Skeletal muscle tissue (tissue), 4 donors: Measurements from ENCODE around the gene RAB3A. TPM values are rescaled to one million over a fixed set of nuclear protein-coding genes. Genes with fewer than 3 reads are reported as not detected.
"Not testable (repeated sequence)": the region's sequence is repeated elsewhere in the genome, so short reads cannot be mapped to it uniquely, and the experiment has no call there.

Experiments used
- H3K27ac ChIP-seq: one replicate; pipeline ENCODE4 v1.7.0; 2013; ENCODE audit warnings: mild to moderate bottlenecking, low read depth, low read length, inconsistent platforms
- H3K27me3 ChIP-seq, 3 donors: one replicate each; pipeline ENCODE4 v1.7.0; 2013; ENCODE audit warnings: low read length in 3 of 3; ENCODE audit not compliant: control insufficient read depth in 3 of 3, insufficient read depth in 3 of 3
- H3K36me3 ChIP-seq, 3 donors: one replicate each; pipeline ENCODE4 v1.7.0; 2013; ENCODE audit warnings: low read length in 3 of 3; ENCODE audit not compliant: control insufficient read depth in 3 of 3, insufficient read depth in 3 of 3
- H3K4me1 ChIP-seq, 3 donors: one replicate each; pipeline ENCODE4 v1.7.0; 2013; ENCODE audit warnings: low read length in 3 of 3, mild to moderate bottlenecking in 3 of 3; ENCODE audit not compliant: control insufficient read depth in 3 of 3, insufficient read depth in 3 of 3
- H3K4me3 ChIP-seq, 3 donors: one replicate each; pipeline ENCODE4 v1.7.0; 2013; ENCODE audit warnings: low read length in 3 of 3
- H3K9ac ChIP-seq, 3 donors: one replicate each; pipeline ENCODE4 v1.7.0; 2013; ENCODE audit warnings: low read length in 3 of 3, mild to moderate bottlenecking in 3 of 3, moderate library complexity in 2 of 3, low read depth in 1 of 3
- H3K9me3 ChIP-seq, 3 donors: one replicate each; pipeline ENCODE4 v1.7.0; 2013; ENCODE audit warnings: low read length in 3 of 3; ENCODE audit not compliant: control insufficient read depth in 3 of 3
- total RNA-seq: library from RNA; depleted of rRNA; stranded (reverse); fragments of >200 nt; gene quantifications from one replicate; pipeline ENCODE4 v1.2.3, GENCODE V29; 2014
- donor health status: Osteomylitis.

Gene RAB3A
- total RNA-seq, 1 donor from 2014 or later = 0.52 TPM

DNA sequence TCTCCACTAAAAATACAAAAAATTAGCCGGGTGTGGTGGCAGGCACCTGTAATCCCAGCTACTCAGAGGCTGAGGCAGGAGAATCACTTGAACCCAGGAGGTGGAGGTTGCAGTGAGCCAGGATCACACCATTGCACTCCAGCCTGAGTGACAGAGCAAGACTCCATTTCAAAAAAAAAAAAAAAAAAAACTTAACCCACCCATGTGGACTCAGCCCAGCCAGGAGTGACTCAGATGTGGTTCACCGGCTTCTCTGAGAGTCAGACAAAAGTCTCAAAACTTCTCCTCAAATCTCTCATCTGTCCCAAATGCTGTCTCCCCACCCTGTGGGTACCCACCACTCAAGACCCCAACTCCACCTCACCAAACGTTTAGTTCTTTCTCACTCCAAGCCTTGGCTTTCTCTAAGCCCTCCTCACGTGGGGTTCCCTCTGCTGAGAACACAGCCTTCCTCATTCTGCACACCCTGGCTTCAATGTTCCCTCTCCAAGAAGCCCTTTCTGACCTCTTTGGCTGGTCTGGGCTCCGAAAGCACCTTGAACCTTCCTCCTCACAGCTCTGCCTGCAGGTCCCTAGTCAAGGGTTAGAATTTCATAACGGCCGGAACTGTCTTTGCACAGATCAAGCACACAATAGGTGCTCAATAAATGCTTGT, 11.1 kb upstream of the RAB3A start:
- no peaks in the 10 kb centered on the region for H3K36me3 ChIP-seq
- H3K9ac ChIP-seq = no peak overlapping the region
- no peaks in the 10 kb centered on the region for H3K27me3 ChIP-seq
- H3K27ac ChIP-seq = no peak overlapping the region
- H3K4me3 ChIP-seq = no peak overlapping the region
- H3K4me1 ChIP-seq = no peaks in the 10 kb centered on the region
- H3K9me3 ChIP-seq = no peaks in the 10 kb centered on the region

- H3K9me3 ChIP-seq = no peaks in the 10 kb centered on the region
- H3K4me3 ChIP-seq = no peak overlapping the region
Observed at GRCh38 chr19:18211683-18212082, 7.8 kb upstream of the RAB3A start.

GRCh38 chr19:18209912-18210311, 6.1 kb upstream of the RAB3A start:
- not testable (repeated sequence) for H3K9ac ChIP-seq, H3K27ac ChIP-seq, H3K36me3 ChIP-seq, H3K4me3 ChIP-seq, H3K27me3 ChIP-seq, H3K9me3 ChIP-seq, H3K4me1 ChIP-seq

More at GRCh38 chr19:18211683-18212082, 7.8 kb upstream of the RAB3A start:
- H3K27ac ChIP-seq = no peak overlapping the region
- H3K9ac ChIP-seq = no peak overlapping the region
- no peaks in the 10 kb centered on the region for H3K4me1 ChIP-seq
- H3K36me3 ChIP-seq = no peaks in the 10 kb centered on the region
- no peaks in the 10 kb centered on the region for H3K27me3 ChIP-seq

GRCh38 chr19:18208098-18208951, 4.5 kb upstream of the RAB3A start:
- H3K27me3 ChIP-seq = no peaks in the 10 kb centered on the region
- peaks cover 5 to 12% (median 9%) of the 10 kb centered on the region in 3 donors for H3K4me1 ChIP-seq
- H3K9me3 ChIP-seq = no peaks in the 10 kb centered on the region
- no peak overlapping the region for H3K9ac ChIP-seq
- H3K27ac ChIP-seq = no peak overlapping the region
- H3K36me3 ChIP-seq = no peaks in the 10 kb centered on the region
- H3K4me3 ChIP-seq = no peak overlapping the region

- H3K4me3 ChIP-seq = peak overlapping the region in 1 of 3 donors; percentile 76
- H3K9me3 ChIP-seq = no peaks in the 10 kb centered on the region
- peaks cover 16 to 19% (median 16%) of the 10 kb centered on the region in 3 donors for H3K4me1 ChIP-seq
- peak overlapping the region; percentile 100 for H3K27ac ChIP-seq
- H3K27me3 ChIP-seq = no peaks in the 10 kb centered on the region
- H3K36me3 ChIP-seq = peaks cover 0 to 5% (median 4%) of the 10 kb centered on the region in 3 donors
- H3K9ac ChIP-seq = peak overlapping the region in 1 of 3 donors; percentile 98
Observed at GRCh38 chr19:18206018-18206417, 2.2 kb upstream of the RAB3A start.

DNA sequence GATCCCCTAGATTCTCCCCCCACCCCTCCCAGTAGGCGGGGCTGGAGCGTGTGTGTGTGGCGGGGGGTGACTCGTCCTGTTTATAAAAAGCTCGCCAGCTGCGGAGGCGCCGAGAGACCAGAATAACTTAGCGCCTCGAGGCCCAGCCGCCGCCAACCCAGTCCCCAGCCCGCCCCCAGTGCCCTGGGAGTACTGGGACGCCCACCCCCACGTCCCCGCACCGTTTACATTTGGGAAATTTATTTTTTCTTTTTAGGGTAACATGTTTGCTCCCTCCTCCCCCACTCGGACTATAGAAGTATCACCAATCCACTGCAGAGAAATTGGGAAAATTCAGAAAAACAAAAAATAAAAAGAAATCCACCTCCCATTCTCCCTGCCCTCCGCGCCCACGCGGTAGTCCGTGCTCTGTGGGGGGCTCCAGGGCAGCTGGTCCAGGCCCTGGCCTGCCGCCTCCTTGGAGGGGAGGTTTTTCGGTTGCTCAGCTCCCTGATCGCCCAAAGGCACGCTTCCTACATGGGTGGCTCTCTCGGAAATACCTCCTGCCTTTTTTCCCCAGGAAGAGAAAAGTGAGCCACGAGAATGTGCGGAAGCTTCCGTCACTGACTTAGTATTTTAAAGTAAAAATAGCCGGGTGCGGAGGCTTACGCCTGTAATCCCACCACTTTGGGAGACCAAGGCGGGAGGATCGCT, 1.5 kb upstream of the RAB3A start:
- H3K27ac ChIP-seq = peak overlapping the region; percentile 100
- H3K9me3 ChIP-seq = no peaks in the 10 kb centered on the region
- no peaks in the 10 kb centered on the region for H3K27me3 ChIP-seq
- H3K4me1 ChIP-seq = peaks cover 16 to 19% (median 16%) of the 10 kb centered on the region in 3 donors
- H3K36me3 ChIP-seq = peaks cover under 1 to 8% (median 6%) of the 10 kb centered on the region in 3 donors
- peak overlapping the region; percentile 76 to 87 (median 85) for H3K4me3 ChIP-seq
- peak overlapping the region; percentile 93 to 98 (median 98) for H3K9ac ChIP-seq

GRCh38 chr19:18204394-18205199, 755 bp upstream of the RAB3A start:
- Histone ChIP-seq H3K36me3 (peaks cover 4 to 12% (median 11%) of the 10 kb centered on the region in 3 donors), H3K4me1 (peaks cover 16 to 19% (median 16%) of the 10 kb centered on the region in 3 donors), H3K9me3 (no peaks in the 10 kb centered on the region), H3K27ac (peak overlapping the region; percentile 100), H3K4me3 (peak overlapping the region; percentile 76 to 87 (median 85)), H3K9ac (peak overlapping the region; percentile 93 to 98 (median 98)), H3K27me3 (no peaks in the 10 kb centered on the region)

DNA sequence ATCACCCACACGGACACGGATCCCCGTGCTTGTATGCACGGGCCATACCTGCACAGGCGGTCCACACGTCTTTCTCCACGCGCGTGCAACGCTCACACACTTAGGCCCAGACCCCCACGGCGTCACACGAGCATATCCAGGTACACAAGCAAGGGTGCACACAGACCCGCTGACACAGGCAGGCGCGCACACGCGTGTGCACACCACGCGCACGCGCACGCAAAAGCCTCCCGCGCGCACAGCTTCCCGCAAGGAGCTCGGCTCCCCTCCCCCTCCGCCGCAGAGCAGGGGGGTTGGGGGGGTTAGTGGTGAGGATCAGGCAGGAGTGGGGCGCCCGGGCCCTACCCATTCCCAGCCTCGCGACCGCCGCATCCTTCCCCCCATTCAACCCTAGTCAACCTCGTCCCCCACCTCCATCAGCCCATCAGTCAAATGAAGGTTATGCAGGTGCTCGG, 407 bp downstream of the RAB3A start:
- no peak overlapping the region for H3K27ac ChIP-seq
- H3K27me3 ChIP-seq = no peaks in the 10 kb centered on the region
- peak overlapping the region; percentile 81 to 96 (median 95) for H3K4me3 ChIP-seq
- peaks cover 9 to 19% (median 16%) of the 10 kb centered on the region in 3 donors for H3K36me3 ChIP-seq
- no peaks in the 10 kb centered on the region for H3K9me3 ChIP-seq
- H3K4me1 ChIP-seq = peaks cover 16 to 19% (median 16%) of the 10 kb centered on the region in 3 donors
- peak overlapping the region; percentile 71 to 90 (median 79) for H3K9ac ChIP-seq

DNA sequence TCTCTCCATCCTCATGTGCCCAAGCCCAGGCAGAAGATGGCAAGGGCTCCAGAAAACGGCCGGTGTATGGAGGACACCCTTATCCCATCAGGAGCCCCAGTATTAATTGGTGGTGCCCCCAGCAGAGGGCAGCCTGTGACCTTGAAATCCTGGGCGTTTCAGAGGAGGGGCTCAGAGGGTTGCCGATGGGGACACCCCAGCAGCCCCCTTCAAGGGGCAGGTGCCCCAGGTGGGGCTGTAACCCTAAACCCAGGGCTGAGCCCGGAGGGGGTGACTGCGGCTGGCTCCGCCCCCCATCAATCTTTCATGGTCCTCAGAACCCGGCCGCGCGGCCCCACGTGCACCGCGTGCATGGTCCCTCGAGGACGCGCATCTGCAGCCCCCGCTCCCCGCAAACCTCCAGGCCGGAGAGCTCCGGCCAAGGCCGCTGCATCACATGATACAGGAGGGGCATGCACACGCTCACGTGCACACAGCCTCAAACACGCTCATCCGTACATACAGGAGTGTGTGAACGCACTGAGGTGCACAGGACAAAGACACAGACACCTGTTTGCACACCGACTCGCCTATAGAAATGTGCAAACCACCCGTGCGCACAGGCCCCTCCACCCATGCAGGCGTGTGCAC, 949 bp downstream of the RAB3A start:
- Histone ChIP-seq H3K9me3 (no peaks in the 10 kb centered on the region), H3K9ac (peak overlapping the region; percentile 71 to 90 (median 79)), H3K27ac (no peak overlapping the region)

More for the DNA sequence above, 949 bp downstream of the RAB3A start:
- H3K27me3 ChIP-seq = no peaks in the 10 kb centered on the region
- H3K36me3 ChIP-seq = peaks cover 14 to 21% (median 20%) of the 10 kb centered on the region in 3 donors
- peak overlapping the region; percentile 81 to 96 (median 95) for H3K4me3 ChIP-seq
- H3K4me1 ChIP-seq = peaks cover 16 to 19% (median 18%) of the 10 kb centered on the region in 3 donors
